IPS-NIHi11 (cell line): ENCODE results near the gene OGFR.

ENCODE experiments used
- DNase-seq: peaks from one replicate; pipeline ENCODE4 v3.0.0; 2012; ENCODE audit warnings: mixed read lengths, low spot score

OGFR gene

DNA sequence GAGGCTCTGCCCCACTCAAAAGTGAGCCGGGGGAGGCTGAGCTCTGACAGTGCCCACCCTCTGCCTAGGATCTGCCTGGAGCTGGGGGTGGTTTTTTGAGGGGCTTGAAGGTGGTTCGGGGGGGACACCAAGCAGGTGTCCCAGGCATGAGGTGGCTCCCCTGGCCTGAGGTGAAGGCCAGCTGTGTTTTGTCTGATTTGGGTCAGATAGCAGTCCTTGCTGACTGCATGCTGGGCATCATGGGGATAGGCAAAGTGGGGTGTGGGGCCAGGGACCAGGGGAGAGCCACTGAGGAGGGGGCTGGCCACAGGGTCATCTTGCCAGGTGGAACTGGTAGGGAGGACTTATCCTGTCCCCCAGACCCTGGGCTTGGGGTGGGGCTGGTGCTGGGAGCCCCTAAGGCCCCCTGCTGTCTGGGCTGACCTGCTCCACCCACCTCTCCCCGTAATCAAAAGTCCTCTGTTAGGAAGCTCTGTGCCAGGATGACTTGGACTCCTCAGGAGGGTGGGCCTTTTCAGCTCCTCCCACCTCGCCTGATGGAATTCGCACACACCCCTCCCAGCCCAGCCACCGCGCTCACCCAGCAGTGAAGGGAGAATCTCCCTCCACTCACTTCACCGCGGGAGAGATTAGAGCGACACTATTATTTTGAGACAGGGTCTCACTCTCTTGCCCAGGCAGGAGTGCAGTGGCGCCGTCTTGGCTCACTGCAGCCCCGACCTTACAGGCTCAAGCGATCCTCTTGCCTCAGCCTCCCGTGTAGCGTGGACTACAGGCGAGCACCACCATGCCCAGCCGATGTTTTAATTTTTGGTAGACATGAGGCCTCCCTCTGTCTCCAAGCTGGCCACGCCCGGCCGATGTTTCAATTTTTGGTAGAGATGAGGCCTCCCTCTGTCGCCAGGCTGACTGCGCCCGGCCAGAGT lies 10.7 kb downstream of the OGFR start:
- DNase-seq, result peak; percentile 82

DNA sequence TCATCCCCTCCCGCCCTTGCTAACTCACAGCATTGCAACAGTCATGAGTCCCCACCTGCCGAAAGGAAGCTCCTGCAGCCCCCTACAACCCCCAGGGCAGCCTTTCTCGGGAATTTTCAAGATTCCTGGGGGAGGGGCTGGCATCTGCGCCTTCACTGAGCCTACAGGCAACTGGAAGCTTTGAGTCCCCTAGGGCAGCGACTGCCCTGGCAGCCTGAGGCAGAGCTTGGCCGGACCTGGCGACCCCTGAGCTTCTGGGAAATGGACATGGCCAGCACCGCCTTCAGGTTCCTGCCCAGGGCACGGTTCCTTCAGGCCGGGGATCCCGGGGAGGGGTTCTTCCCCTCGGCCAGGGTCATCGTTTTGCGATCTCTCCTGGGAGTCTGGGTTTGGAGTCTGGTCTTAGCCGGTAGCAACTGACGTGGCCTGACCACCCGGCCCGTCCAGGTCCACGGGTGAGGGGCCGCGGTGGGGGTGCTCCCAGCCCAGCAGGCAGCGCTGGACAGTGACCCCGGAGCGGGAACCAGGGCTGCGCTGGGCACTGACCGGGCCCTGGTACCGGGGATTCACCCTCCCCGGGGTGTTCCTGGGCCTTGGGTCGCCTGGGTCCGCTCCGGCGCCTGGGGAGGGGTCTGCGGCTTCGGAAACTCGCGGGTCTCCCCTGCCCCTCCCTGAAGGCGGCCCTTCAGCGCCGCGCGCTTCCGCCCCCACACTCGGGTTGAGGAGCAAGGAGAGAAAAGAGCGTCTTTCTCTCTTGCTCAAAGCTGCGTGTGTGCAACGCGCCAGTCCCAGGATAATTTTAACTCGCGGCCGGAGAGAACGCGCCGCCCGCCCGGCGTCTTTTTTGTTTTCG lies 11.6 kb downstream of the OGFR start:
- DNase-seq, result peak; percentile 82

DNA sequence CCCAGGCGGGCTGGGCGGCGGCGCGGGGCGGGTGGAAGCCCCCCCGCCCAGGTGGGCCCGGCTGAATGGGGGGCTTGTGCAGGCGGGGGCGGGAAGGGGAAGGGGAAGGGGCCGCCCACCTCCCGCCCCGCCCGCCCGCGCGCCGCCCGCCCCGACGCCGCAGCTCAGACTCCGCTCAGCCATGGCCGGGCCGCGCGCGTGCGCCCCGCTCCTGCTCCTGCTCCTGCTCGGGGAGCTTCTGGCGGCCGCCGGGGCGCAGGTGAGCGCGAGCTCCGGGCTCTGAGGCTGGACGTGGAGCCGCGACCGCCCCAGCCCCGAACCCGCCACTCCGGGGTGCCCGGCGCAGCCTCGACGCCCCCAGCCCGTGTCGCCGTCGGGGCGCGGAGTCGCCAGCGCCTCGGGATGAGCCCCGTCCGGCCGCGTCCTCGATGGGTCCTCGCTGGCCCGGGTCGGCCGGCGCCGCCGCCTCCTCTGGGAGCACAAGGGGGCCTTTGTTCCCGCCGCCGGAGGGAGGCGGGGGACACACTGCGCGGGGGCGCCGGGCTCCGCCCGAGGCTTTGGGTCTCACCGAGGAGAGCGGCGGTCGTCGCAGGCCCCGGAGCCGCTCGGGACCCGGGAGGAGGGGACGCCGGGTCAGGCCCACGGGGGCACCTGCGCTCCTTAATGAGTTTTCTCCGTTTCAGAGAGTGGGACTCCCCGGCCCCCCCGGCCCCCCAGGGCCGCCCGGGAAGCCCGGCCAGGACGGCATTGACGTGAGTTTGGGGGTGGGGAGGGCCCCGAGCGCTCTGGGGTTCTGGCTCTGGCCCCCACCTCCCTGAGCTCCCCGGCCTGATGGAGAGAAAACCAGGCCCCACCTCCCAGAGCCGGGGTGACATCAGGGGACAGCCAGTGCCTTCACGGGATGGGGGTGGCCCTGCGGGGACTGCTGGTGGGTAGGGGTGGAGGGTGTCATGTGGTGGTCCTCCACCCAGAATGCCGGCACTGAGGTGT lies 12.5 kb downstream of the OGFR start, which contains the start of gene COL9A3:
Gene COL9A3, plus strand, starts transcription at position 167 of the 990 bp plus-strand sequence. Its CDS starts 15 bp downstream, at position 182.
- DNase-seq, result peak; percentile 64

DNA sequence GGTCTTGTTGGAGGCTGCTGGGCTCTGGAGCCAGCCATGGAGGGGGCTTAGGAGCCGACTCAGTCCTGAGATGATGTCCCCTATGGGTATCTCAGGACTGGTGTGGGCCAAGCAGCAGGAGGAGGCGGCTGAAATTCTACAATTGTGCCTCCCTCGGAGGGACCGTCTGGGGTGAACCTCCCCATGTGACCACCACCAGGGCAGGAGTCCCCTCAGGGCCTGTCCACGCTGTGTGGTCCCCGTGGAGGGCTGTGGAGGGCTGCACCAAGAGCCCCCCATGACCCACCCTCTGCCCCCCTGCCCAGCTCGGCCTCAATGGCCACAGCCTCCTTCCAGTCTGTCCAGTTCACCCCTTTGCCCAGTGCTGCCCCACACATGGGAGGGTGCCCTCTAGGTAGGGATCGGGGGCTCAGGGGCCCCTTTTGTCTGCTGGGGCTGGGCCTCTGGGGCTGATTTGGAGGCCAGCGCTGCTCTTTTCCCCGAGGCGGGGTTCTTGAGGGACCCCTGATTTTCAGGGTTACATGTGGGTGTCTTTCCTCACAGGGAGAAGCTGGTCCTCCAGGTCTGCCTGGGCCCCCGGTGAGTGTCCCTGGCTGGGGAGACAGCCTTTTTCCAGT lies 13.4 kb downstream of the OGFR start:
- DNase-seq, result no peak

DNA sequence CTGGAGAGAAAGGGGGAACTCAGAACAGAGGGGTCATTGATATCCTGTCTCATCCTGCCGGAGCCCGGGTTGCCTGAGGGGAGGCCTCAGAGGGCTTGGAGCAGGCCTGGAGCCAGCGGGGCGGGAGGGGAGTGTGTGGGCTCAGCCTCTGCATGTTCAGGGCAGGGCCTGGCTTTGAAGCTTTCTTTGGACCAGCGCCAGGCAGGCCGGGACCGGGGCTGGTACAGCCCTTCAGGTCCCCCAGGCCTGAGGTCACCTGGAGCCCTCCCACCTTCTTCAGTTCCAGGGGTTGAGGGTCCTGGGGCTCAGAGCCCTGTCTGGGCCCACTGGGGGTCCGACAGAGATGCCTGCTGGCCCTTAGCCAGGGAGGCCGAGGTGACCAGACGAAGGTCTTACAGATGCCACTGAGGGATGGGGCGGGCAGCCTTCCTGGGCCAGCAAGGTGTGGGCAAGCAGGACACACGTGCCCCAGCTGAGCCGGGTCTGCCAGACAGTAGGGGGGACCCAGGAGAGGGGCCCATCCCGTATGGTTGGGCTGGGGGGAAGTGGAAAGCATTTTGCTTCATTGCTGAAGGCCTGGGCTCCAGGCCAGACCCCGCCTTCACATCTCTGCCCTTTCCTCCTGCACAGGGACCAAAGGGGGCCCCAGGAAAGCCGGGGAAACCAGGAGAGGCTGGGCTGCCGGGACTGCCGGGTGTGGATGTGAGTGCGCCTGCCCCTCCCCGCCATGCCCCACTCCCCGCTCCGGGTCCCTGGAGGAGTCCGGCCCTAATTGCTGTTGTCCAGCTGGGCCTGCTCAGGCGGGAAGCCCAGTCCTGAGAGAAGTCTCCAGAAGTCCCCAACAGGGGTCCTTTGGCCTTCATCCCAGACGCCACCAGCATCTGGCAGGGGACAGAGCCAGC lies 14.2 kb downstream of the OGFR start:
- peak; percentile 51 for DNase-seq

DNA sequence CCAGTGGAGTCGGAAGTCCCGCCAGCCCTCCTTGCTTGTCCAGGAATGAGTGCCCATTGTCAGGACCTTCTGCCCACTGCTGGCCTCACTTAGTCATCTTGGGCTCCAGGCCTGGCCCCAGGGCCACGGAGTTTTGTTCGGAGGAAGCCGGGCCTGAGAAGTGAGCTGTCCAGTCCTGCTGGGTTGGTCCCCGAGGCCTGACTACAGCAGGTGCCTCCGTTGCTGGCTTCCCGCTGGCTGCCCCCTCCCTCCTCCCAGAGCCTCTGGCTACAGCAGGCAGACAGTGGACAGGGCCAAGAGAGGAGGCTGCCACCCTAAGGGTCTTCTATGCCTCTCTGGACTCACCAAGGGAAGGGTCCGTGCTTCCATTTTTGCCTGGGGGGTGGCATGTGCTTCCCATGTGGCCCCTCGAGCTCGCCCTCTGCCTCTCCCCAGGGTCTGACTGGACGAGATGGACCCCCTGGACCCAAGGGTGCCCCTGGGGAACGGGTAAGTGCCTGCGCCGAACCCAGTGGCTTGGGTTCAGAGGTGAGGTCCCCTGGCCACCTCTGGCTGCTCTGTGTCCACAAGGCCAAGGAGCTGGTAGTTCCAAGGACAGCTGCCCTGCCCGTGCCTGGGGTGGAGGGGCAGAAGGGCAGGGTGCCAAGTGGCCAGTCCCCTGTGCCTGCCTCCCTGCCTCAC lies 15.0 kb downstream of the OGFR start:
- peak; percentile 38 for DNase-seq

DNA sequence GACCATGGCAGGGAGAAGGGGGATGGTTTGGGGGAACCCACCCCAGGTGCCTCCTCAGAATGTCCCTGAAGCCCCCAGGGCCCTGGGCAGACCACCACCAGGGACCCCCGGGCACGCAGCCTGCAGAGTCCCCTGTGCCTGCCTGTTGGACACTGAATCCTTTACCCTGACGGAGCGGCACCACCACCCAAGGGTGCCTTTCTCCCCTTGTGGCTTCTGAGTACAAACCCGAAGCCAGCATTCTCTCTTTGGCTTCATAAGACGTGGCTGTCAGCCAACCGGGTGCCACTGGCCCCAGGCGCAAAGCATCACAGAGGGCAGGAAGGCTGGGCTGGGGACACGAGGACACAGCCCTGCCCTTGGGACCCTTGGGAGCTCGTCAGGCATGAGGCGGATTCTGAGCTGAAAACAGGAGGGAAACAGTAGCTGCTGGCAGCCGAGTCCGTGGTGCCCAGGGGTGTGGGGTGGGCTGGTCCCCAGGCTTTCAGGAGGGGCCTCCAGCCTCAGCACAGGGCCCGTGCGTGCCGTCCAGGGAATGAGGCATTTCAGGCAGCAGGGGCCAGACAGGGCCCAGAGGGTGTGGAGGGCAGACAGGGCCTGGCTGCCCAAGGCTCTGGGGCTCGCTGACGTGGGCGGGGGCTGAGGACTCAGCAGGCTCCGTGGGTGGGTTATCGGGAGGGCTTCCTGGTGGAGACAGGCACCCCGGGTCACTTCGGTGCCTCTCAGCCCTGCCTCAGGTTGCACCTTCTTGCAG lies 15.8 kb downstream of the OGFR start:
- DNase-seq, result no peak

DNA sequence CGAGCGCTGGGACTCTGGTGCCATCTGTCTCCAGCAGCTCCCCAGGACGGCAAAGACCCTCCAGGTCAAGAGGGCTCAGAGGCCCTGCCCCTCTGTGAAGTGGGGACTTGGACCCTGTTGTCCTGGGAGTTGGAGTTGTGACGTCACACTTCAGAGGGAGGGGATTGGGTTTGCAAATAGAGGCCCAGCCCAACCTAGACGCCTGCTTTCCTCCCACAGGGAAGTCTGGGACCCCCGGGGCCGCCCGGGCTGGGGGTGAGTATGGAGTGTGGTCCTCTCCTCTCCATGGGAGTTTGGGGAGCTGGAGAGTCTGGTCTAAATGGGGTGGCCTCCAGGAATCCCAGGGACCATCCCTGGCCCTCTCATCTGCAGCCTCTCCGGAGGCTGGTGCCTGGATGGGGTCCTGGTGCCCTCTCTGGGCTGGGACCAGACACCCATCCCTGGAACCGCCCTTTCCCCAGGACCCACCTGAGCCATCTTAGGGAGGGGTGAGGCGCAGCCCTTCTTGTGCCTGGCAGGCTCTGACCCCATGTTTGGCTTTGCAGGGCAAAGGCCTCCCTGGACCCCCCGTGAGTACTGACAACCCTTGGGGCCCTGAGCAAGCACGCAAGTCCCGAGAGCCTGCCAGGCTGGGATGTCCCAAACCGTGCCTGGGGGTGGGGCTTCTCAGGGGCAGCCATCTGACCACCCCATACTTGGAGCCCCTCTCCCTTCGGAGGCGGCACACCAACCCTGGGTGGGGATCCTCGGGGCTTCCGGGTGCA lies 16.5 kb downstream of the OGFR start:
- DNase-seq, result no peak

DNA sequence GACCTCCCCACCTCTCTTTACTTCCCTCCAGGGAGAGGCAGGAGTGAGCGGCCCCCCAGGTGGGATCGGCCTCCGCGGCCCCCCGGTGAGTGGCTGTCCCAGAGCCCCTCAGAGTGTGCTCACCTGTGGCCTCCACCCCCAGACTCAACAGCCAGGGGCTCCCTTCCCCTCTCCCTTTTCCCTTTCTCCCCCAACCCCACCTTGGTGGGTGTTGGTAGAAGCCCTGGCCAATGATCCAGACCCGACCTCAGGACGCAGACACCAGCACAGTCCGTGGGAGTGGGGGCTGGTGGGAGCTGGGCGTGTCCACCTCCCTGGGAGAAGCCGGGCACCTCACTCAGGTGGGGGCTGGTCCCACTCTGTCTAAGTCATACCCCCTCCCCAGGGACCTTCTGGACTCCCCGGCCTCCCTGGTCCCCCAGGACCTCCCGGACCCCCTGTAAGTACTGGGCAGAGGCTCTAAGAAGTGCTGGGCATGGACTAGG lies 17.1 kb downstream of the OGFR start:
- no peak for DNase-seq

DNA sequence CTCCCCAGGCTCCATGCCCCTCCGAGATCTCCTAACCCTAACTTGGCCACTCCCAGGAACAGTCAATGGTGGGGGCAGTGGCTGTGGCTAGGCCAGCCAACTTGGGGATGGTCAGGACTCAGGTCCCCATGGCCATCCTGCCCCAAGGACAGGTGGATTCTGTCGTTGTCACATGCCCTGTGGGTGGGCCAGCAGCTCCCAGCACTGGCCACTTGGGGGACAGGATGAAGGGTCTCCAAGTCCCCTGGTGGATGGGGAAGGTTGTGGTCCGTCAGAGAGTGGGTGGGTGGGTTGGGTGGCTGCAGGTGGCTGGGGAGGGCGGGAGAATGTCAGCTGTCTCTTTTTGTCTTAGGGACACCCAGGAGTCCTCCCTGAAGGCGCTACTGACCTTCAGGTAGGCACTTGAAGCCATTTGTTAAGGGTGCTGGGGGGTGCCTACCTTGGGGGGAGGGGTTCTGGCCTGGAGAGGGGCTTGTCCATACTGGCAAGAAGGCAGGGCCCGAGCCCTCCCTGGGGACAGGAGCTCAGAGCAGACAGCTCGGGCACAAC lies 17.7 kb downstream of the OGFR start:
- DNase-seq, result no peak

DNA sequence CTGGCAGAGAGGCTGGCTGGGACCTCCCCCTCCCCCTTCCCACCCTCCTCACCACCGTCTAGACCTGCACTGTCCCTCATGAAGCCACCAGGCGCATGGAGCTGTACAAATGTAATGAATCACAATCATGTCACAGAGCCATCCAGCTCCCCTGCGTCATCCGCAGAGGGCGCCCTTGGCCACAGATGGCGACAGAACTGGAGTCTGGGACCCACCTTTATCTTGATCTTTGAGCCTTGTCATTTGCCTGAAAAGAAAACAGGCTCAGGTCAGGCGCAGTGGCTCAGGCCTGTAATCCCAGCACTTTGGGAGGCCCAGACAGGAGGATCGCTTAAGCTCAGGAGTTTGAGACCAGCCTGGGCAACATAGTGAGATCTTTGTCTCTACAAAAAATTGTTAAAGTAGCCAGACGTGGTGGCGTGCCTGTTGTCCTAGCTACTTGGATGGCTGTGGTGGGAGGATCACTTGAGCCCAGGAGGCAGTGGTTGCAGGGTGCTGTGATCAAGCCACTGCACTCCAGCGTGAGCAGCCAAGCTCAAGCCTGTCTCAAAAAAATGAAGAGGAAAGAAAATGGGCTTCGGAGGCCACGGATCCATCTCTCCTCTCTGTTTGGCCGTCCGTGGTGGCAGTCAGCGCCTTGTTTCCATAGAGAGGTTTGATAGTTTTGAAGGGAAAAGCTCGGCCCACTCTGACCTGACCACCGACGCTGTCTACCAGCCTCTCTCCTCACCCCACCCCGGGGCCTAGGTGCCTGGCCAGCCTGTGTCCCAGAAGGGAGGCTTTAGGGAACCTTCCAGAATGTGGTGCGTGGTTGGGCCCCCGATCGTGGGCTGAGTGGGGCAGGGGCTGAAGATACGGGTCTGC lies 18.4 kb downstream of the OGFR start:
- peak; percentile 49 for DNase-seq

DNA sequence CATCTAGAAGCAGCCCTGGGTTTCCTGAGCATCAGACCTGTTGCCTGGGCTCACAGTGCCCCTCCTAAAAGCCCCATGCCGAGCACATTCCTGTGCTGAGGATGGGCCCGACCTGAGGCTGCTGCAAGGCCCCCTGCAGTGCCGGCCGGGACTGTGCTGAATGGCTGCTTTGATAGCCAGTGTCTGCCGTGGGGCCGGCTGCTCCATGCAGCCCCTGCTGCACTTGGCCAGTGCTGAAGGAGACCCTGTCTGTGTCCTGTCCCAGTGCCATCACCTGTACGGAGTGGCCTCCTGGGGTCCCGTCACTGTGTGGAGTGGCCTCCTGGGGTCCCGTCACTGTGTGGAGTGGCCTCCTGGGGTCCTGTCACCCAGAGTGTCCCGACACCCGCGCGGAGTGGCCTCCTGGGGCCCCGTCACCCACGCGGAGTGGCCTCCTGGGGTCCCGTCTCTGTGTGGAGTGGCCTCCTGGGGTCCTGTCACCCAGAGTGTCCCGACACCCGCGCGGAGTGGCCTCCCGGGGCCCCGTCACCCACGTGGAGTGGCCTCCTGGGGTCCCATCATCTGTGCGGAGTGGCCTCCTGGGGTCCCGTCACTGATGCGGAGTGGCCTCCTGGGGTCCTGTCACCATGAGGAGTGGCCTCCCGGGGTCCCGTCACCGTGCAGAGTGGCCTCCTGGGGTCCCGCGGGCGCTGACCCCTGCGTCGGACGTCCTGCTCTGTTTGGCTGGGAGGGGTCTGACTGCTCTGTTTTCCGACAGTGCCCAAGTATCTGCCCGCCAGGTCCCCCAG lies 19.2 kb downstream of the OGFR start:
- peak; percentile 82 for DNase-seq

DNA sequence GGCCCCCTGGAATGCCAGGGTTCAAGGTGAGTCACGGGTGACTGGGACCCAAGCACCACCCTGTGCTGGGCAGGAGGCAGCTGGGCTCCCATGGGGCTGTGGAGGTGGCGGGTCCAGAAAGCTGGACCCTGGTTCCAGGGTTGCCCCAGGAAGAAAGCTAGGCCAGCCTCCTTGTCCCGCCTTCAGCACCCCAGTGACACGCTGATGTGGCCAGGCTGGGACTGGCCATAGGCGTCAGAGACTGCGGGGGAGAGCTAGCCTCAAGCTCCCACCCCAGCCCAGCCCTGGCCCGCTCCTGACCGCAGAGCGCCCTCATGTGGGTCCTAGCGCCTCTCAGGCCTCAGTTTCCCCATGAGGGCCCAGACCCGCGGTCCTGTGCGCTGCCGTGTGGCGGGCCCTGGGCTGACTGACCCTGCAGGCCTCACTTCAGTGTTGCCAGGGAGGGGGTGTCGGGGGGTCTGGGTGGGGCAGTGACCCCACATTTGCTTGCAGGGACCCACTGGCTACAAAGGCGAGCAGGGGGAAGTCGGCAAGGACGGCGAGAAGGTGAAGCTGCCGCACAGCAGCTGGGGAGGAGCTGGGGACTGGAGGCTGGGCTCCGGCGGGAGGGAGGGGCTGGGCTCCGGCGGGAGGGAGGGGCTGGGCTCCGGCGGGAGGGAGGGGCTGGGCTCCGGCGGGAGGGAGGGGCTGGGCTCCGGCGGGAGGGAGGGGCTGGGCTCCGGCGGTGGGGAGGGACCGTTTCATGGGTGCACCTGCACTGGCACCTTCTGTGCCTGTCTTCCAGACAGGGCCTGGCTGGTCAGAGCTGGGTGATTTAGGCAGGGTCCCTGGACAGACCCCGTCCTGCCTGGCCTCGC lies 20.1 kb downstream of the OGFR start:
- DNase-seq, result peak; percentile 85

DNA sequence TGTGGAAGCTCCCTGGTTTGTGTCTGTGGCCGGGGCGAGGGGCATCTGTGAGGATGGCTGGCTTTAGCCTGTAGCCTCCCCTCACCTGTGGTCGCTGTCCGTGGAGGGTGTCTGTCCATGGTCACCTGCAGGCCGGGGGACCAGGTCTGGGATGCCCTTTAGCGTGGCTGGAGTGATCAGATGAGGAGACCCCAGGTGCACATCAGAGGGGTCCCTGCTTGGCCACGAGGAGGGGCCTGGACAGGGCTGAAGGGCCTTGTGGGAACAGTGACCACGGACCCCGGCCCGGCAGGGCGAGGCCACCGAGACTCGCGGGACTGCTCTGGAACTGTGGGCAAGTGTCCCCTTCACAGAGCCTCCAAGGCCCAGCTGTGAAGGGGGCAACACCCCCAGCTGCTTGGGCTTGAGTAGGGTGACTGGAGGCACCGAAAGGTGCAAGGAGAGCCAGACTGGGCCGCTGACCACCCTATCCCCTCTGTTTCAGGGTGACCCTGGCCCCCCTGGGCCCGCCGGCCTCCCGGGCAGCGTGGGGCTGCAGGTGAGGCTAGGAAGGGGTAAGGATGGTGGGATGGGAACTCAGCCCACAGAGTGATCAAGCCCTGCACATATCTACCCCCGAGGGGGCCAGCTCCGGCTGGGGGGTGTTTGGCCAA lies 20.8 kb downstream of the OGFR start:
- DNase-seq, result no peak
